ENCODE measurements around the gene INF2.
"Not testable (repeated sequence)": the region's sequence is repeated elsewhere in the genome, so short reads cannot be mapped to it uniquely, and the experiment has no call there.

Gene INF2

DNA sequence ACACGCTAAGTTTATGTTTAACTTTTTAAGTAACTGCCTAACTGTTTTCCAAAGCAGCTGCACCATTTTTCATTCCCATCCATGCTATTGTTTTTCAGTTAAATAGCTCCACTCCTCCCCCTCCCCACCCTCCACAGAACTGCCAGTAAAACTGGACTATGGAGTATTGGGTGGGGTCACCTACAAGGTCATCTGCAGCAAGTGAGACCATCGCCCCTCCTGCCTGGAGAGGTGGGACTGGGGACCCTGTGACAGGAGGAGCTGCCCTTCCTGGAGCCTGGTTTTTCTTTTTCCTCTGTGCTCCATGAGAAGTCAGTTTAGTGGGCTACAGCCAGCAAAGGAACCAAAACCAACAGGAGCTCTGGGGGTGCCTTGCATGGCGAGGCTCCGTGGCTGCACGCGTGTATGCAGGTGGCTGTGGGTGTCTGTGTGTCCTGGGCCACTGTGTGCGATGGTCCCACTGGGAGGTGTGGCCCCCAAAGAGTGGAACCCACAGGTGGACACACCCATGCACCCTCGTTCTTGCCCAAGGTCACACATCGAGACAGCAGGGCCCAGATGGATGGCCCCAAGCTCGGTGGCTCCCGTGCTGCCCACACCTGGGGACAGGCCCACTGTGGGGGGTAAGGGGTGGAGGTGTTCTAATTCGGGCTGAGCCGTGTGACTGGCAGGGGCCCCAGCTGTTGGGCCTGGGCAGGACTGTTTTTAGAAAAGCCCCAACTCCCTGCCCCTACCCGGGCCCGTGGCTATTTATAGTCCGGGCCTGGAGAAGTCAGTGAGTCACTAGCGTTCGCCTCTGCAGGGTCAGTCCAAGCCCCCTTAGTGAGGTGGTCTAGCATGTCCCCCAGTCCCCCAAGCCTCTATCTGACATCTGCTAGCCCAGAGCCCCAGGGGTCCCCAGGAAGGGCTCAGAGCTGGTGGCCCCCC lies 32.4 kb downstream of the INF2 start:
- no peak for DNase-seq (ENCODE audit: low read depth)

DNA sequence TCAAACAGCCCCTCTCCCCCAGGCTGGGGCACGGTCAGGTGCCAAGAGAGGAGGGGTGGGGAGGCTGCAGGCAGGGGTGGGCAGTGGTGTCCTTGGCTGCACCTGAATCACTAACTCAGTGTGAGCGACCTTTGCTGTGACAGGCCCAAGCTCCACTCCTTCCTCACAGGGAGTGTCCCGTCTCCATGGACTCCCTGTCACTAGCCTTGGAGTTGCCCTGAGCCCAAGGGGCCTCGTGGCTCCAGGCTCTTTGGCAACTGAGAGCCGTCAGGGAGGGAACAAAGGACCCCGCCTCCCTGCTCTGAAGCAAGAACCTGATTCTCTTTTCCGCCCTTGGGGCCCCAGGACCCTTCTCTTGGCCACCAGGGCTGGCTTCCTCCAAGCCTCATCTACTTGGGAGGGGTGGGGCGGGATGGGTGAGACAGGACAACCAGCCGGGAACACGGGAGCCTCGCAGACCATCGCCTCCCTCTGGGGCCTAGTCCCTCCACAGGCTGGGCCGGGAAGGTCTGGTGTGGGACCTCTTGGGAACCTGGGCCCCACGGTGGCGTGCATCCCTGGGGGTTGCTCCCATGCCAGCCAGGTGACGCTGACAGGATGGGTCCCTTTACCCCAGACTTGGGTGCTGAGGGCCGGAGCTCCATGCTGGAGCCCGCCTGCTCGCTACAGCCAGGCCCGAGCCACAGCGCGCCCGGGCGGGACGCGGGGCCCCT lies 33.7 kb downstream of the INF2 start:
- no peak for DNase-seq (ENCODE audit: low read depth)

DNA sequence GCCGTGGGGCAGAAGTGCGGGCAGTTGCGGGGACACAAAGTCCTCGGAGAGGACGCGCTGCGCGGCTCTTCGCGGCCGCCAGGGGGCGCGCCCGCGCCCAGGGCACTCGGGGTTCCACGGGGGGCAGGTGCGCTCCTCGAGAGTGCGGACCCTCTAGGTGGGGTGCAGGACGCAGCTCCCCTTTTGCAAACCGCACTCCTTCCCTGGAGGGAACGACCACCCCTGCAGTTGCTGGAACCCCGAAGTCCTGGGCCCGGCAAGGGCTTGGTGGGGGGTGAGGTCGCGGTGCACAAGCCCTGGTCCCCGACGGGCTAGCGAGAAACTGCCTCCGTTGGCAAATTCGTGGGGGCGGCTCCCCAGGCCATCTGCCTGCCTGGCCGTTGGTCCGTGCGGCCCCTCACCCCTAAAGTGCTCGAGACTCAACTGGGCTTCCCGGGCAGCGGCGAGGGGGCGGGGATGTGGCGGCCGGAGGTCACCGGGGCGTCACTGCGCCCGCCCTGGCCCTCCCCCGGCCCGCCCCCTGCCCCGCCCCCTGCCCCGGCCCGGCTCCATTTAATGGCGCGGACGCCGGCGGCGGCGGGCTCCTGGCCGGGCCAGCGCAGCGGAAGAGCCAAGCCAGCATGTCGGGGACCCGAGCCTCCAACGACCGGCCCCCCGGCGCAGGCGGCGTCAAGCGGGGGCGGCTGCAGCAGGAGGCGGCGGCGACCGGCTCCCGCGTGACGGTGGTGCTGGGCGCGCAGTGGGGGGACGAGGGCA lies 34.4 kb downstream of the INF2 start, which contains the start of gene ADSS1:
Gene ADSS1 (plus strand): TSS at position 579 of the 756 bp plus-strand sequence. CDS start 42 bp downstream, at position 621.
- no peak for DNase-seq (ENCODE audit: low read depth)

DNA sequence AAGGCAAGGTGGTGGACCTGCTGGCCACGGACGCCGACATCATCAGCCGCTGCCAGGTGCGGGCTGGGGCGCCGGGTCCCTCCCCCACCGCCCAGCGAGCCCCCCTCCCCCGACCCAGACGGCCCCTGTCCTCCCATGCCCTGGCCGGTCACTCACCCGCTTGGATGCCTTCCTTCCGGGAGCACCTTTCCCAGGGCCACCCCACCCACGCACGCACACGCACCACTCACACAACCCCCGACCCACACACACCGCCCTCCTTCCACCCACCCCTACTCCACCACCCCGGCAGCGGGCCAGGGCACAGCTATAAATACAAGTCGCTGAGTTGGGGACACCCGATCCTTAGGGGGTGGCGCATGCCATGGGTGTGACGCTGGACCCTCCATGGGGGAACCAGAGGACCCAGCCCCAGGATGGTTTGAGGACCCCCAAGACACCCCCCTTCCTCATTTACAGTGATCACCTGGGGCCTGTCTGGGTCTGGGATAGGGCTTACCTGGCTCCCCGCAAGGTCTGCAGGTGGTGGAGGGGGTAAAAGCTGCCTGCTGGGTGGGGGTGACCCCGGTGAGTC lies 35.1 kb downstream of the INF2 start:
- no peak for DNase-seq (ENCODE audit: low read depth)

DNA sequence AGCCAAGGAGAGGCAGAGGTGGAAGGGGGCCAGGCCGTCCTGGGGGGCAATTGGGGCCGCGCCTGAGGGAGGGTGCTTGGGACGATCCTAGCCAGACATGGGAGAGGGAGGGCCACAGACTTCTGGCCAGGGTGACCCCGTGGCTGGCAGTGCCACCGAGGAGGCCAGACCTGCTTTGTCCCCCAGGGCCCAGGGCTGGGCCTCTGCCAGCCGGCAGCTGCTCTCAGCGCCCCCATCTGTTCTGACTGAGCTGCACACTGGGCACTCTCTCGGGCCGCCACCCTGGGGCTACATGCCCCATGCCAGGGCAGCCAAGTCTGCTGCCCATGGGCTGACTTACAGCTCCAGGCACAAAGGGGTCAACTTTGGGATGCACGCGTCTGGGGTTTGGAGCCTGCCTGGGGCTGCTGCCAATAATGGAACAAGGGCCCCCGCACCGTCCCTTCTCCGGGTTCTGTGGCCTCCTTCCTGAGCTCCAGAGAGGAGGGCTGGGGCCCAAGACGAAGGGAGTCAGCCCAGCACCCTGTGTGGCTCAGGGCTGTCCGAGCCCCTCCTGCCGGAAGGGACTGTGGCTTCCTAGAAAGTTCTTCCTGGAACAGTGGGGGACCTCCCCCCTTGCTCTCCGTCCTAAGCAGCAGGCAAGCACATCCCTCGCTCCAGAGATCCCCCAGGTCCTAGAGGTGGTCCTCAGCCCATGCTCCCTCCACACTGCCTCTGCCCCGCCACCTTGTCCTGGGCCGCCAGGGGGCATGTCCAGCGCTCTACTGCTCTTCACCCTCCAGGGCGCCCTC lies 35.8 kb downstream of the INF2 start:
- DNase-seq (ENCODE audit: low read depth), result no peak

DNA sequence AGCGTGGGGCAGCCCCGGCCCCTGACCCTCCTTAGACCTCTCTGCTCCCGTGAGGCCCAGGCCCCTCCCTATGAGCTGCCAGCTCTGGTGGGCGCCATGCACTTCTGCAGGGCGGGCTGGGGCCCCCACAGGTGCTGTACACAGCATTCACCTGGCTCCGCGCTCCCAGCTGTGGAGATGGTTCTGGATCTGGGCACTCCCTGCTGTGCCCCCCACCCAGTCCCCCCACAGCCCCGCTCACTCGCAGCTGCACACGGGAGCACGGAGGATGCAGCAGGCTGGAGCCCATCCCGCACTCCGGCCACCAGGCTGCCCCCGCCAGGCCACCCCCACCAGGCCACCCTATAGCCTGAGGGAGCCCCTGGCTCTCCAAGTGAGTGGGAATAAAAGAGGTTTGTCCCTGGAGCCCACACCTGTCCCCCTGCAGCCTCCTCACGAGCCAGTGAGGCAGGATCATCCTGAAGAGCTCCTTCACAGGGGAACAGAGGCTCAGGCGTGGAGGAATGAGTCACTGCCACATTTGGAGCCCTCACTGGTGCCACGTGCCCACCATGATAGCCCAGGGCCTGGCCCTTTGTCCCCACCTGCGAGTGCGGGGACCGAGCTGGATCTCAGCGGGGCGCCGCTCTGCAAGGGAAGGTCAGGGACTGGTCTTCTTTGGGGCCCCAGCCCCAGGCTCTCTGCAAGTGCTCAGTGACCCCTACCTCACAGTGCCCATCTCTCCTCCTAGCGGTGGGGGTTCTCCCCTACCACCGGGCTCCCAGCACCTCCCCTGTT lies 36.5 kb downstream of the INF2 start:
- DNase-seq (ENCODE audit: low read depth), result no peak

DNA sequence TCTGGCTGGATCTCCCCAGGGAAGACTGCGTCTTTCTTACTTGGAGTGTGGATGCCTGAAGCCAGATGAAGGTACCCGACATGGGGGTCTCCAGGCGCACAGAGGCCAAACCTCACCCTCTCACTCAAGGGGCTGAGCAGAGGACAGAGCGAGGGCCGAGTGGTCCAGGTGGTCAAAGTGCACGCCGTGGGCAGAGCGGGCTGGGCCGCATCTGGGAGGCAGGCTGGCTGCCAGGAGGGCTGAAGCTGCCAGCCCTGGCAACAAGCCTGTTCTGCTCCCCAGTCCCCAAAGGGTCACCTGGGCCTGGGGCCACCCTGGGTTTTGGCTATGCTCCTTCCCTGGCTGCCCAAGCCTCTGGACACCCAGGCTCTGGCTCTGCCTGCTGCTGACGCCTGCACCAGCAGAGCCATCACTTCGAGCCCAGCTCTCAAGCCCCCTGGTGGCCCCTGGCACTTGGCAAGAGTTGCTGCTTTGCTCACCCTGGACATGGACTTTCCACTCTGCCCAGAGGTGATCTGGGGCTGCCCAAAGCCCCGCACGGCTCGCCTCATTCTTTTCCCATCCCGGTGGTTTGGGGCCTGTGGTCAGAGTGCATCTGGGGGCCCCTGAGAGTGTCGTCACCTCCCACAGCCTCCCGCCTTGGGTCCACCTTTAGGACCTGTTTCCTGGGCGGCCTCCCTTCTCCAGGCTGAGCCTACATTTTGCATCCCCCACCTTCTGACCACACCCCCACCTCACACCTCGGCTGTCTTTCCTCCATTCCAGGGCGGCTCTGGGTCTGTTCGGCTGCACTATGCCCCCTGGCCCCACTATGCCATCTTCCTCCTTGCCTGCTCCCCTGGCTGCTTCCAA lies 37.4 kb downstream of the INF2 start:
- no peak for DNase-seq (ENCODE audit: low read depth)

DNA sequence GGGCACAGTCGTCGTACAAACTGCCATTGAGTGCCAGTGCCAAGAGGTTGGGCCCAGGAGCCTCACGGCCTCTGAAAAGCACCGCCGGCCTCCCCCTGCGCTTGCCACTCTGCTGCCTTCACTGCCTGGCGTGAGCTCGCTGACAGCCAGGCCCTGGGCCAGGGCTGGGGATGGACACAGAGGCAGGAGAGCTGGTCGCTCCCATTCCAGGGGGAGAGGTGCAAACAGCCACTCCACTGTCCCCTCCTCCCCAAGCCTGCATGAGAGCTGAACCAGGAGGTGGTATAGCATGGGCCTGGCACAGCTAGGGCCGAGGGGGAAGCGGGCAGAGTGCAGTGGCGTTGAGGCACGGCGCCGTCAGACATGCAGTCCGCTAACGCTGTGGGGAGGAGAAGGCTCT lies 39.2 kb downstream of the INF2 start:
- no peak for DNase-seq (ENCODE audit: low read depth)

DNA sequence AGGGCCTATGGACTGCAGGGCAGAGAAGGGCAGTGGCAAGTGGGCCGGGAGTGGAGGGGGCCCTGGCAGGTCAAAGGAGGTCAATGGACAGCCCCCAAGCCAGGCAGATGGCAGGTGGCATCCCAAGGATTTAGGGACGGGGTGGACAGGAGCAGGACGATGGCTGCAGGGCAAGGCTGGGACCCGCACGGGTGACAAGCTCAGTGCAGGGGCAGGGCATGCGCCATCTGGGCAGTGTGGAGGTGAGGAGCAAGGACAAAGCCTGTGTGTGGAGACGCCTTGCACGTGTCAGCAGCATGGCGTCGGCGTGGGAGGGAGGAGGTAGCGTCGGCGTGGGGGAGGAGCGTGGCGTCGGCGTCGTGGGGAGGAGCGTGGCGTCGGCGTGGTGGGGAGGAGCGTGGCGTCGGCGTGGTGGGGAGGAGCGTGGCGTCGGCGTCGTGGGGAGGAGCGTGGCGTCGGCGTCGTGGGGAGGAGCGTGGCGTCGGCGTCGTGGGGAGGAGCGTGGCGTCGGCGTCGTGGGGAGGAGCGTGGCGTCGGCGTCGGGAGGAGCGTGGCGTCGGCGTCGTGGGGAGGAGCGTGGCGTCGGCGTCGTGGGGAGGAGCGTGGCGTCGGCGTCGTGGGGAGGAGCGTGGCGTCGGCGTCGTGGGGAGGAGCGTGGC lies 39.9 kb downstream of the INF2 start:
- not testable (repeated sequence) for DNase-seq (ENCODE audit: low read depth)

DNA sequence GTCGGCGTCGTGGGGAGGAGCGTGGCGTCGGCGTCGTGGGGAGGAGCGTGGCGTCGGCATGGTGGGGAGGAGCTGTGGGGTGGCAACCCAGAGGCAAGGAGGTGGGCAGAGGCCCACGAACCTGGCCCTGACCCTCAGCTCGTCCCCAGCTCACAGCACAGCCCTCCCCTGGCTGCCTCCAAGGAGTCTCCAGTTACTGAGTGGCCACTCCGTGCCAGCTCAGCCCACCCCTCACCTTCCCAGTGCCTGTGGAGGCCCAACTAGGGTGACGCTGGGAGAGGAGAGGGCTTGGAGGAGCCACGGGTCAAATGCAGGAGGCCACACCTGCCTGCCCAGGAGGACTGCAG lies 40.4 kb downstream of the INF2 start:
- DNase-seq (ENCODE audit: low read depth), result no peak

DNA sequence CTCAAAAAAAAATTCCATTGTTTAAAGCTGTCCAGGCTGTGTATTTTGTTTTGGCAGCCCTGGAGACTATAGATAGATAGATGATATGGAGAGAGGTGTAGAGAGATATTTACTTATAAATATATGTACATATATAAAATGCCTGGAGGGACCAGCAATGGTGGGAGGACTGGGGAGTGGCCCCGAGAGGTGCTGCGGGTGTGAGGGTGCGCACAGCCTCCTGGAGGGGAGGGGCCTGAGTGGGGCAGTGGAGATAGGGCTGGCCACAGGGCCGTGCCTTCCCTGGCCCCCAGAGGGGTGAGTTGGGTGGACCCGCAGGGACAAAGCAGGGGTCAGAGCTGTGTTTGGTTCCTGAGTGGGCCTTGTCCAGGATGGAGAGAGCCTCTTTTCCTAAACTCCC lies 41.1 kb downstream of the INF2 start:
- DNase-seq (ENCODE audit: low read depth), result no peak

DNA sequence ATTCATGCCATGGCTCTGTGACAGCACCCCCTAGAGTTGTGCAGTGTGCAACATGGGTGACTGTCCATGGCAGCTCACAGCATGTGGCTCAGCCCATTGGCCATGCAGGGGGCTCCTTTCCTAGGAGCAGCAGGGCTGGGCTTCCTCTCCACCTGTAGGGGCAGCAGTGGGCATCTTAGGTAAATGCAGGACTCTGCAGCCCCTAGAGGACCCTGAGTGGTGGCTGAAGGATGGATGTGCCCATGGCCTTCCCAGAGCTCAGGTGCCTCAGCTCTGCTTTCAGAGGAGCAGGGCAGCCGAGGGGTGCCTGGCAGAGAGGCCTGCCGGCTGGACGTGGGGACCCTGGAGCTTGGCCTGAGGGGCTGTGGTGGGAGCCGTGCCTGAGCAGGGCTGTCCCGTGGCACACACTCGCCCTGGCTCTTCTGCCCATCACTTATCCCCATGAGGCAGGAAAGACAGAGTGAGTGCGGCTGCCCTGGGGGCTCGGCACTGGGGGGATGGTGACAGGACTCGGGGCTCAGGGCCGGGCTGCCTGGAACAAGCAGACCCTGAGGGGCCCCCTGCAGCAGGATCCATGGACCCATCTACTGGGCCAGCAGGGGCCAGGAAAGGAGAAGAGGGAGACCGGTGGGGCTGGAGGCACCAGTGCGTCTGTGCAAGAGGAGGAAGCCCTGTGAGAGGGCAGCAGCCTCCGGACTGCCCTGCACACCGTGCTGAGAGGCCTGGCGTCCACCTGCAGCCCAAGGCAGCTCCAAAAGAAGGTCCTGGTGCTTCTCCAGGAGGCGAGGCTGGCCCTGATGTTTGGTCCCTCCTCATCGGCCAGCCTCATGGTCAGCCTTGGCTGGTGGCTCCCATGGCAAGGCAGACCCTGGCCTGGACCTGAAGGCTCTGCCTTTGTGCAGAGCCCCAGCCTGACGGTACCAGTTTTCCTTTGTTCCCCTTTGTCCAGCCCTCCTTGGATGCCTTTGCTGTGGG lies 42.2 kb downstream of the INF2 start:
- DNase-seq (ENCODE audit: low read depth), result no peak

DNA sequence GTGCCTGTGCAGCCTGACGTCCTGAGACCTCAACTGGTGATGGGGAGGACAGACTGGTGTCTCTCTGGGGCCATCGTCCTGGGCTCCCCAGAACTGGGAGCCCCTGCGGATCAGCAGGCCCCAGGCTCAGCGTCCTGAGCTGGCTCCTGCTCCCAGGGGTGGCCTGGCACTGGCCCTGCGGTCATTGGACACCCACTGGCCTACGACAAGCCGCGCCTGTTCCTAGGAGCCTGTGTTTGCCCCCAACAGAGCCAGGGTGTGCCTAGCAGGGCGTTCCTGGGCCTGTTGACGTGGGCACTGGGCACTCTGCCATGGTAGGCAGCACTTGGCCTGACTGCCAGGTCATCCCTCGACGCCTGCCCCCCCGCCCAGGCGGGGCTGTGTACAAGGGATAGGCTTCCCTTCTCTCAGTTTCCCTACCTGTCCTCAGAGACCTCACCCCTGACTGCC lies 43.0 kb downstream of the INF2 start:
- DNase-seq (ENCODE audit: low read depth), result no peak

DNA sequence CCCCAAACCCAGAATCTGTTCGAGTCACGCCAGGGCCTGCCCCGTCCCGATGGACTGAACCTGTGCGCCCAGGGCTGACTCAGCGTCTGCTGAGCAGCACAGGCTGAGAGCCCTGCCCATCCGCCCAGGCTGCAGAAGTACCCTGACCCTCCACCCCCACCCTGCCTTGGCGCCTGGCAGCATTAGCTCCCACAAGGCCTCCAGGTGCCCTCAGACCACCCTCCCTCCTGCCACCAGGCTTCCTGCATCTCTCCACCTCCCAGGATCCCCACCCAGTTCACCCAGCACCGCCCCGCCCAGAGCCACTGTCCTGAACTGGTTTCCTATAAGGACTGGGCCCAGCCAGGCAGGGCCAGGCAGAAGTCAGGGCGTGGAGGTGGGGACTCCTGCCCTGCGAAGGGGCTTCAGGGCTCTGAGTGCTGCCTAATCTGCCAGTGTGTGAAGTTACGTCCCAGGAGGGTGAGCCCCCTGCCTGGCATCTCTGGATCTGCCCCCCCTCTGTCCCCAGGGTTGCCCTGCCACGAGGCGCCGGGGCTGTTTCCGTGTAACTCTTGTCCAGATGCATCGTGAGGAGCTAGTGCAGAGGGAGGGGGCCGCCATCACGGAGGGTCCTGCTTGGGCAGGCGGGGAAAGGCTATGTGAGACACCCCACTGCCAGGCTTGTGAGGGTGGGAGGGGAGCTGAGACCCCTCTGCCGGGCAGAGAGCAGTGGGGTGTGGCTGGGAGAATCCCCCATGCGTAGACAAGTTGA lies 43.7 kb downstream of the INF2 start:
- no peak for DNase-seq (ENCODE audit: low read depth)

DNA sequence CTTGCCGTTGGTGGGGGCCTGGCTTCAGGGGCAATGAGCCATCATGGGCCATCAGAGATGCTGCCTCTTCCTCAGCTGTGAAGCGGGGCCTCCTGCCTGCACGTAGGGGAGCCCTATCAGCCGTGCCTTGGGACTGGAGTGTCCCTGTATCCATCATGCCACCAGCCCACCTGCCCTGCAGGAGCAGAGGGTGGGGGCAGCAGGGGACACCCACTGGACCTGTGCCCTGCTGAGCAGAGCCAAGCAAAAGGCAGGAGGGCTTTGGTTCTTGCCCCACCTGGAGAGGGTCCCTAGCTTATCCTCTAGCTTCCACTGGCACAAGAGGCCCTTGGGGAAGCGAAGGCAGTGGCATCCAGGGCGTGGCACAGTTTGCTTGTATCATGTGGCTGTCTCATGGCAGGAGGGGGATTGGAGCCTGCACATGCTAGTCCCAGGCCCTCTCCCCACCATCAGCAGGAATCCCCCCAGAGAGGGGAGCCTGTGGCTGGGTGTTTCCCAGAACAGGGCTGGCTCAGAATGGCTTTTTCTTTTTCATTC lies 44.7 kb downstream of the INF2 start:
- no peak for DNase-seq (ENCODE audit: low read depth)

DNA sequence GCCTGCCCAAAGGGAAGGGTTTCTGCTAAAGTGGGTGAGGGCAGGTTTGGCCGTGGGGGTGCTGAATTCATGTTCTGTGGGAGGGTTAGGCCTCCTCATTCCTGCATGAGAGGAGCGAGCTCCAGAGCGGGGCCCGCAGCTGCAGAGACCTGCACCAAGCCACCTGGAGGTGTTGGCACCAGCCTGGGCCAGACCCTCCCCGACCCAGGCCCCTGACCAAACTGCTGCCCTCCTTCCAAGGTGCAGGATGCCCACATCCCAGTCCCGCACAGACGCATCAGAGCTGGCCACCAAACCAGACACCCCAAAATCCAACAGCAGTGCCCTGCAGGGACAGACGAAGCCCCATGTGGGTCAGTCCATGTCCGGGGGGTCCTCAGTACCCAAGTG lies 45.2 kb downstream of the INF2 start:
- no peak for DNase-seq (ENCODE audit: low read depth)
